EL (cell line): ENCODE results near the gene SYNJ2BP.
"Not testable (repeated sequence)": the region's sequence is repeated elsewhere in the genome, so short reads cannot be mapped to it uniquely, and the experiment has no call there.

Source experiments
- DNase-seq: peaks from one replicate; pipeline ENCODE4 v3.0.0-alpha.2; 2016

Gene SYNJ2BP, protein sequence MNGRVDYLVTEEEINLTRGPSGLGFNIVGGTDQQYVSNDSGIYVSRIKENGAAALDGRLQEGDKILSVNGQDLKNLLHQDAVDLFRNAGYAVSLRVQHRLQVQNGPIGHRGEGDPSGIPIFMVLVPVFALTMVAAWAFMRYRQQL

DNA sequence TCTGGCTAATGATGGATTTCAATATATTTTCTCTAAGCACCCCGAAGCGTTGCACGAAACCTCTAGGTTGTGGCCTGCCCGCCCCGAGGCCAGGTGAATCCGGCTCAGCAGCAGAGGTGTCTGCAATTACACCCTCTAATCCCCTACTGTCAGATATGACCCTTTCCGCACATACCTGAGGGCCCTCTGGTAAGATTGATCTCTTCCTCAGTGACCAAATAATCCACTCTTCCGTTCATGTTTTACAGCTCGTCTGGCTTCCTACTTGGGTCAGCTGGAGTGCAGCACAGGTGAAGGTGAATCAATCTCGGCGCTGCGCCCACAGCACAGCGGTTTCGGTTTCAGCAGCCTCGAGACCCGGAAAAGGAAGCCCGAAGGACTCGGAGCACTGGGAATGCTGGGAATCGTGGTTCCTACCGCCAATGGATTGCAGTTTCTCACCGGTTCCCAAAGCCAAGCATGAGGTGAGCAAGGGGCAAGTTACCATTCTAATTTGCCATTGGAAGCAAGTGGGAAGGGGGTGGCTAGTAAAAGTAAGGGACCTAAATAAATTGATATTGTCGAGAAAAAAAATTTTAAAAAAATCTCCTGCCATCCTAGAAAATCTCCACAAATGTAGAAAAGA is at the start of gene SYNJ2BP:
Gene SYNJ2BP (minus strand): TSS at position 366 of the 625 bp plus-strand sequence. CDS start 127 bp downstream, at position 239.
- peak; percentile 76 for DNase-seq

- DNase-seq: no peak
Observed at GRCh38 chr14:70454731-70455130, 37.8 kb upstream of the SYNJ2BP start.

DNA sequence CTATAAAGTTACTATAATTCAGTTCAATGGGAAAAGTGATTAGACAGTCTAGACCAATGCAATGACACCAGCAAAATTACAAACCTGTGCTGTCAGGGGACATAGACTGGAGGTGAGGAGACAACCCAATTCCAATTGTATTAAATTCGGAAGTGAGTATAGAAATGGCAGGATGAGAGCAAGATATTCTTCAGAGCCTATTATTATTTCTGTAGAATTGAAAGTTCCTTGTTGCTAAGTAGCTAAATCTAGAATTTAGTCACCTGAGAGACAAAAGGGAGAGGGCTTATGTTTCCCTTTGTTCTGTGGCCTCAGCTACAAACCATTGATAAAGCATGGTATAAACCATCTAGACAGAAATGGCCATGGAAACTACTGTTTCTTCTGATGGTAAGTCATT is 35.0 kb upstream of the SYNJ2BP start, which contains the start of gene ADAM21:
Gene ADAM21 (plus strand): TSS at position 301 of the 400 bp plus-strand sequence. CDS start 5,326 bp downstream, outside the sequence.
- no peak for DNase-seq

GRCh38 chr14:70448633-70449340 is 31.9 kb upstream of the SYNJ2BP start:
- DNase-seq: peak; percentile 4

- no peak for DNase-seq
Observed at GRCh38 chr14:70442750-70443149, 25.9 kb upstream of the SYNJ2BP start.

DNA sequence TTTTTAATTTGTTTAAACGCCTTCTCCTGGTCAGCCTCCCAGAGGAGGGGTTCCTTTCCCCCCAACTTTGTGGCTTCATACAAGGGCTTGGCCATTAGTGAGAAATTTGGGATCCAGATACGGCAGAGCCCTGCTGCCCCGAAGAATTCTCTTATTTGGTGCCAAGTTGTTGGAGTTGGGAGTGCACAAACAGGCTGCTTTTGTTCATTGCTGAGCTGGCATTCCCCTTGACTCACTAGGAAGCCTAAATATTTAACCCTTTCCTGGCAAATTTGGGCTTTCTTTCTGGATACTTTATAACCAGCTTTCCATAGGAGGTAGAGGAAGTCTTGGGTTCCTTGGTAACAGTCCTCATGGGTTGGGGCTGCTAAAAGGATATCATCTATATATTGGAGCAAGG is 24.8 kb upstream of the SYNJ2BP start:
- DNase-seq: no peak

DNA sequence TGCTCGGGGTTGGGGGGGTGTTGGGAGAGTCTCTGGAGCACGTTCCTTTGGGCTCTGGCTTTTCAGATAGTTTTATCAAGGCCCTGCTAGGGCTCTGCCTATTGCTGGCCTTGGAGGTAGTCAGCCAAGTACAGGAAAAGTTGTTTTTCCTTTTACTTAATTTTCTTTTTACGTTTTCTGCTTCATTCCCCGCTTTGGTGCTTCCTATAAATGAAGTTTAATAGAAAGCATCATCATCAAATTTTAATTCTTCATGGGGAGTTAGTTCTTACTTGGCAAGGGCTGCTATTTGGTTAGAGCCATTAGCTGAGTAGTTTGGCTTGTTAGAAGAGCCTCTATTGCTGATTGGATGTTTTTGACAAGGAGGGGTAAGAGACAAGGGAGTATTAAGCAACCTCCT is 20.0 kb upstream of the SYNJ2BP start:
- DNase-seq: no peak

DNA sequence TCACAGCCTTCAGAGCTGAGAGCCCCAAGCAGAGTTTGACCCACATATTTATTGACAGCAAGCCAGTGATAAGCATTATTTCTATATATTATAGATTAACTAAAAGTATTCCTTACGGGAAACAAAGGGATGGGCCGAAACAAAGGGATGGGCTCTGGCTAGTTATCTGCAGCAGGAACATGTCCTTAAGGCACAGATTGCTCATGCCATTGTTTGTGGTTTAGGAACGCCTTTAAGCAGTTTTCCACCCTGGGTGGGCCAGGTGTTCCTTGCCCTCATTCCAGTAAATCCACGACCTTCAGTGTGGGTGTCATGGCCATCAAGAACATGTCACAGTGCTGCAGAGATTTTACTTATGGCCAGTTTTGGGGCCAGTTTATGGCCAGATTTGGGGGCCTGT is 9.7 kb upstream of the SYNJ2BP start:
- not testable (repeated sequence) for DNase-seq

DNA sequence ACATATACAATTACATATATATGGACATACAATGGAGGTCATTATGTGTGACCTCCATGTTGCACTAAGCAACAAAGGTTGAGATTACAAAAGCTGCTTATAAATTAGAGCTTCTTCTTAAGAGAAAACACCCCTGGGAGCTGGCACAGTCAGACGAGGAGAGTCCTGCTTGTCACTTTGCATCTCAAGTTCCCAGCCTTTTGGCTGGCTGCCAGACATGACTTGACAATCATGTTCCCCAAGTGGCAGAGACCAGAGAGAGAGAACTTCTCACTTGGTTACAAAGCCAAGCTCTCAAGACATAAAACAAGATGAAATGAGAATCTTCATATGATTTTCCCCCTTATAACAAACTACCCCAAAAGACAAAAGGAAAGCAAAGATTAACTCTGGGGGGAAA is 8.5 kb upstream of the SYNJ2BP start:
- no peak for DNase-seq

DNA sequence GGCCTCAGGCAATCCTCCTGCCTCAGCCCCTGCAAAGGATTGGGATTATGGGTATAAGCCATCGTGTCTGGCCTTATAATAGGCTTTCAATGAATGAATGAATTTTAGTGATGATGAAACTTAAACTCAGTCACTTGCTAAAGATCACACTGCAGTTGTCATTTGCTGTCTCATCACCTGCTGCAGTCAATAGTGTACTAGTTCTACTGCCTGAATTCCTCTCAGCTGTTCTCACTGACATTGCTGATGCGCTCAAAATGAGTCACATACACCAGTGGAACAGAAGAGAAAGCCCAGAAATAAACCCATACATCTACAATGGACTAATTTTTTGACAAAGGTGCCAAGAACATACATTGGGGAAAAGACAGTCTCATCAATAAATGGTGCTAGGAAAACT is 5.6 kb upstream of the SYNJ2BP start:
- no peak for DNase-seq

GRCh38 chr14:70419270-70419931 is 2.5 kb upstream of the SYNJ2BP start:
- DNase-seq: not testable (repeated sequence)

GRCh38 chr14:70416338-70416724 is 559 bp downstream of the SYNJ2BP start:
- DNase-seq: peak; percentile 28

- DNase-seq: no peak
Observed at GRCh38 chr14:70415788-70416187, 1.1 kb downstream of the SYNJ2BP start.

- no peak for DNase-seq
Observed at GRCh38 chr14:70407621-70408020, 9.3 kb downstream of the SYNJ2BP start.

DNA sequence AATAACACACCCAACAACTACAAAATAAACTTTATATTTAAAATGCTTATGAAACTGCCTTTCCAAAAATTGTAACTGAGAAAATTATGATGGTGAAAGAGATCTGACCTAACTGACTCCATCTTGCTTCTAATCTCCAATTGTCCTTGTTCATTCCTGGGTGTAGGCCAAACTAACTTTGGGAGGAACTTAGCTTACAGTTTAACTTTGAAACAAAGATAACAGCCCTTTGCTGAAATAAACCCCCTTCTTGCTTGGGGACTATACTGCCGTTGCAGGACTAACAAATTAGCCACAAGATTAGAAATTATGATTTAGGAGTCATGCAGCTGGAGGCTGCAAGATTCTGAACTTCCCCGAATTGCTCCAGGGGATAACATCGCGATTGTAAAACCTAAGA is 10.7 kb downstream of the SYNJ2BP start:
- not testable (repeated sequence) for DNase-seq

DNA sequence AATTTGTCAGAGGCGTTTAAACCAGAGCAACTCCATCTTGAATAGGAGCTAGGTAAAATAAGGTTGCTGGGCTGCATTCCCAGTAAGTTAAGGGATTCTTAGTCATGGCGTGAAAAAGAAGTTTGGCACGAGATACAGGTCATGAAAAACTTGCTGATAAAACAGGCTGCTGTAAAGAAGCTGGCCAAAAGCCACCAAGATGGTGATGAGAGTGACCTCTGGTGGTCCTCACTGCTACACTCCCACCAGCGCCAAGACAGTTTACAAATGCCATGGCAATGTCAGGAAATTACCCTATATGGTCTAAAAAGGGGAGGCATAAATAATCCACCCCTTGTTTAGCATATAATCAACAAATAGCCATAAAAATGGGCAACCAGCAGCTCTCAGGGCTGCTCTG is 13.6 kb downstream of the SYNJ2BP start:
- DNase-seq: not testable (repeated sequence)

DNA sequence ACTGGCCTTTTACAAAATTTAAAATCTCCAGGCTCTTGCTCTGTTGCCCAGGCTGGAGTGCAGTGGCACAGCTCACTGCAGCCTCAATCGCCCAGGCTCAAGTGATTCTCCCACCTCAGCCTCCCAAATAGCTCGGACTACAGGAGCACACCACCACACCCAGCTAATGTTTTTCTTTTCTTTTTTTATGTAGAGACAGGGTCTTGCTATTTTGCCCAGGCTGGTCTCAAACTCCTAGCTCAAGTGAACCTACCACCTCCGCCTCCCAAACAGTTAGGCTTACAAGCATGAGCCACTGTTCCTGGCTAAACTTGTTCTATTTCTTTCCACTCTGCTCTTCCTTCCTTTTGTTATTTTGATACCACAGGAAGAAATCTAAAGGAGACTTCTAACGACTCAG is 15.2 kb downstream of the SYNJ2BP start:
- DNase-seq: no peak

- no peak for DNase-seq
Observed at GRCh38 chr14:70398706-70399431, 18.0 kb downstream of the SYNJ2BP start.

- DNase-seq: no peak
Observed at GRCh38 chr14:70398280-70398679, 18.6 kb downstream of the SYNJ2BP start.

DNA sequence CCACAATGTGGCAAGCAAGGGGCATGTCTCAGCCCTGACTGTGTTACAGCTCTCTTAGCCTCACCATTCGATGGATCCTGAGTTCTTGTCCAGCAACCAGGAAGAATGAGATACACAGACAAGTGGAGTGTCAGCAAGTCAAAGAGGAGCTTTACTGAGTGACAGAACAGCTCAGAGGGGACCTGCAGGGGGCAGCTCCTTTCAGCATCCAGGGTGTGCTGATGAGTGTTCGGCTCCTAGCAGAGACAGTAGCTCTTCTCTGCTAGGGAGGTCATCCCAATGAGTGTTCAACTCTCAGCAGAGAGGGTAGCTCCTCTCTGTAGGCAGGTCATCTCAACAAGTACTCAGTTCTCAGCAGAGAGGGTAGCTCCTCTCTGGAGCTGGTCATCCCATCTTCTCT is 19.1 kb downstream of the SYNJ2BP start:
- no peak for DNase-seq

- no peak for DNase-seq
Observed at GRCh38 chr14:70394674-70395306, 22.1 kb downstream of the SYNJ2BP start.

DNA sequence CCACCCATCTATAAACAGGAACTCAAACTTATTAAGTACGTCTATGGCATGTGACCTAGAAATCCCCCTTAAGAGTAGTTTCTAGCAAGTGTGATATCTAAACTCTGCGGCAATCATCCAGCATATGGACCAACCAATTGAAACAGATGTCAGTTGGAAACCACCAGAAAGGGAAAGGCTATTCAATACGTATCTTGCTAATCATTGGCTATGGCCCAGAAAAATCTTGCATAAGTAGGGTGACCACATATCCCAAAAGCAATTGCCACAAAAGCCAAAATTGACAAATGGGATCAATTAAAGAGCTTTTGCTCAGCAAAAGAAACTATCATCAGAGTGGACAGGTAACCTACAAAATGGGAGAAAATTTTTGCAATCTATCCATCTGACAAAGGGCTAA is 24.2 kb downstream of the SYNJ2BP start:
- DNase-seq: no peak
